T-helper 1 cell treated with Interleukin-12 subunit alpha and Interleukin-12 subunit beta and Interleukin-4 antibody, amounts not matched to agents 30 μg/mL and 1 μg/mL, for 36 hours (primary cell): ENCODE measurements around the gene RC3H1.
"Not testable (repeated sequence)": the region's sequence is repeated elsewhere in the genome, so short reads cannot be mapped to it uniquely, and the experiment has no call there.

ENCODE experiments used
- H3K27ac Mint-ChIP-seq: one replicate; pipeline ENCODE4 v1.8.0; 2021; ENCODE audit warnings: mild to moderate bottlenecking, mixed read lengths
- H3K27me3 Mint-ChIP-seq: one replicate; pipeline ENCODE4 v1.8.0; 2021; ENCODE audit warnings: low read depth, mixed read lengths
- H3K36me3 Mint-ChIP-seq: one replicate; pipeline ENCODE4 v1.8.0; 2021; ENCODE audit warnings: low read depth, mixed read lengths
- H3K4me1 Mint-ChIP-seq: one replicate; pipeline ENCODE4 v1.8.0; 2021; ENCODE audit warnings: low read depth, mixed read lengths
- H3K4me3 Mint-ChIP-seq: one replicate; pipeline ENCODE4 v1.8.0; 2021; ENCODE audit warnings: mild to moderate bottlenecking, moderate library complexity, mixed read lengths
- H3K9me3 Mint-ChIP-seq: one replicate; pipeline ENCODE4 v1.8.0; 2021; ENCODE audit warnings: mixed read lengths

The RC3H1 gene

DNA sequence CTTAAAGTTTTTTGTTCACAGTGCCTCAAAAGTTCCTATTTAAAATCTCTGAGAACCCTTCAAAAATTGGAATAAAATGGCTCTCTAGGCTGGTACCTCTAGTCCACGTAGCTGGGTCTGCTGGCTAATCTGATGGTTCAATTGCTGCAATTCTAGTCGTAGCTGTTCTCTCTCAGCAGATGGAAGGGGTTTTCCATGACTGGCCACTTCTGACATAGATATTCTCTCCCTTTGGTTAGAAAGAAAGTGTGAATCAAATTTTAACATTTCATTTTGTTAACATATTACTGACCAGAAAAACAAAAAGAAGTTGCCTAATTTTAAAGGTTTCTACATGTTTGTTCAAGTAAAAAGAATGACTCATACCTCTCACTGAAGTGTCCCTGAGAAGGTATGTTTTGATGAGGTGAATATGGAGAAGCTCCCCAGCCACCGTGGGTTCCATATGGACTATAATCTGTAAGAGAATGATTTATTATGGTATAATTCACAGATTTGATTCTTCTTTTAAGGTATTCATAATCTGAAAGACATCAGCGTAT lies 75.7 kb downstream of the RC3H1 start:
- Mint-ChIP-seq H3K27me3 (no peaks in the 10 kb centered on the region), H3K36me3 (peaks cover 31% of the 10 kb centered on the region), H3K4me3 (no peak overlapping the region), H3K27ac (no peak overlapping the region), H3K4me1 (no peaks in the 10 kb centered on the region), H3K9me3 (no peaks in the 10 kb centered on the region)

GRCh38 chr1:173937062-173937461 lies 85.1 kb downstream of the RC3H1 start:
- Mint-ChIP-seq H3K9me3 (no peaks in the 10 kb centered on the region), H3K4me3 (no peak overlapping the region), H3K36me3 (peaks cover 29% of the 10 kb centered on the region), H3K27ac (no peak overlapping the region), H3K4me1 (no peaks in the 10 kb centered on the region), H3K27me3 (no peaks in the 10 kb centered on the region)

DNA sequence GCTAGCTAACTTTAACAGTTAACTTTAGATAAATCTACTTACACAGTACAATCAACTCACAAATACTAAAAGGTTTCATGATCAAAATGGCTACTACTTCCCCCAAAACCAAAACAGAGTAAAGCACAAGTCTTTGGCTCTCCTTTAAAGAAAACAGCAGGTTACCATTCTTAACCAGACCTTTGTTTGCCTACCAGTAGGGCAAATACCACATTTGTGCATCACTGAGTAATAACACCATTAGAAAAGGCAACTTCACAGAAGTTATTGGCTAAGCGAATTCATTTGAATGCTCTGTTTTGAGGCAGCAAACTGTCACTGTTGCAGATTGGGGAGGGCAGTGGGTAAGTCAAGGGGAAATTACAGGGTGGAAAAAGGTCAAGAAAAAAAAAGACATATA lies 87.7 kb downstream of the RC3H1 start:
- Mint-ChIP-seq H3K4me1 (no peaks in the 10 kb centered on the region), H3K4me3 (no peak overlapping the region), H3K27ac (no peak overlapping the region), H3K27me3 (no peaks in the 10 kb centered on the region), H3K36me3 (peaks cover 30% of the 10 kb centered on the region), H3K9me3 (no peaks in the 10 kb centered on the region)

DNA sequence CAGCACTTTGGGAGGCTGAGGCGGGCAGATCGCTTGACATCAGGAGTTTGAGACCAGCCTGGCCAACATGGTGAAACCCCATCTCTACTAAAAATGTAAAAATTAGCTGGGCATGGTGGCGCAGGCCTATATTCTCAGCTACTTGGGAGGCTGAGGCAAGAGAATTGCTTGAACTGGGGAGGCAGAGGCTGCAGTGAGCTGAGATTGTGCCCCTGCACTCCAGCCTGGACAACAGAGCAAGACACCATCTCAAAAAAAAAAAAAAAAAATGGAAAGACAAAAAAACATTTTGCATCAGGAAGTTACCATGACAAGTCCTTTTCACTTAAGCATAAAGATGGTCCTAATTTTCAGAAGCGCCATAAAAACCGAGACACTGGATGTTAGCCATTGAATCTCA lies 91.6 kb downstream of the RC3H1 start:
- H3K36me3 Mint-ChIP-seq: peaks cover 17% of the 10 kb centered on the region
- H3K27ac Mint-ChIP-seq: not testable (repeated sequence)

DNA sequence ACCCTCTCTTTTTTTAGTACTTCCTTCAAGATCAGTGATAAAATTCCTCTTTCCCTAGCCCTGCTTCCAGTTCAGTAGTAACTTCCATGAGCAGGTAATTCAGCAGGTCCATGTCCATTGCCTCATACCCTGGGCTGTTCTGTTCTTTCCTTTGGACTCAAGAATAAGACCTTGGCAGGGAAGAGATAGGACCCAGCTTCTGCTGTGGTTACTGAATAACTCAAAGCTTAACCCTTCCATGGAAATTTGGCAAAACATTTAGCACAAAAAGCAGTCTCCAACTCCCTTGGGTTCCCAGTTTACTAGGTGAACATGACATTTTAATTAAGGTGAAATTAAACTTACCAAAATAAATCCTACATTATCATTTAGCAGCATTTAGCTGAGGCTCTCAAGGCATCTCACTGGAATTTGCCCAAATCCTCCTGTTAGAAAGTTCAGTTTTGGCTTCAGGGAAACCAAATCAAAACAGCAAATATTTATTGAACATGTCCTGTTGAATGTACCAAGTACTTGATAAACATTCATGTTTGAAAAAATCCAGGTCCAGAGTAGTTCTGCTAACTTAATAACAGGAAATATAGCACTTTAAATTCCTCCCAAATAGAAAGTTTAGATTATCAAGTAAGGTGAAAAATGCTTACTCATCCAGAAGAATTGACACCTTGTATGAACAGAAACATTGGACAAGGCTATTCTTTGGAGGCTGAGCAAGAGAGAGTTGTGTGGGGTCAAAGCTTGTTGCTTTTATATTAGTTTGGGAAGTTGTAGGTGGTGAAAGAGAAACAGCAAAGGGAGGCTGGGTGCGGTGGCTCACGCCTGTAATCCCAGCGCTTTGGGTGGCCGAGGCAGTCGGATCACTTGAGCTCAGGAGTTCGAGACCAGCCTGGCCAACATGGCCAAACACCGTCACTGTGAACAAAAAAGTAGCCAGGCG lies 96.6 kb downstream of the RC3H1 start:
- no peaks in the 10 kb centered on the region for H3K4me1 Mint-ChIP-seq
- H3K9me3 Mint-ChIP-seq: no peaks in the 10 kb centered on the region
- H3K4me3 Mint-ChIP-seq: no peak overlapping the region
- no peaks in the 10 kb centered on the region for H3K27me3 Mint-ChIP-seq
- no peak overlapping the region for H3K27ac Mint-ChIP-seq
- peaks cover 4% of the 10 kb centered on the region for H3K36me3 Mint-ChIP-seq

More for the DNA sequence above, 91.6 kb downstream of the RC3H1 start:
- not testable (repeated sequence) for H3K4me1 Mint-ChIP-seq, H3K9me3 Mint-ChIP-seq, H3K27me3 Mint-ChIP-seq, H3K4me3 Mint-ChIP-seq

DNA sequence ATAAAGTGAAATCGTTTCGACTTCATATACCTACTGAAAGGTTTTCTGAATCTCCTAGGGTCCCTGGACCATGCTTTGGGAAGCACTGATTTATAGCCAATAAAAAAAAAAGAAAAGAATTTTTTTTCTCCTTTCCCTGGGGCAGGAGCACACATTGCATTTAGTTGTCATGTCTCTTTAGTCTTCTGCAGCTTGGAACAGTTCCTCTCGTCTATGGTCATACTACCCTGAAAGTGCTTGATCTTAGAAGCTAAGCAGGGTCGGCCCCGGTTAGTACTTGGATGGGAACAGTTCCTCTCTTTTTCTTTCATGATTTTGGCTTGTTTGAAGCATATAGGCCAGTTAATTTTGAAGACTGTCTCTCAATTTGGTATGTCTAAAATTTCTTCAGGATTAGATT lies 101.3 kb downstream of the RC3H1 start:
- no peaks in the 10 kb centered on the region for H3K27me3 Mint-ChIP-seq
- H3K36me3 Mint-ChIP-seq: no peaks in the 10 kb centered on the region
- no peaks in the 10 kb centered on the region for H3K9me3 Mint-ChIP-seq
- H3K4me1 Mint-ChIP-seq: no peaks in the 10 kb centered on the region
- no peak overlapping the region for H3K27ac Mint-ChIP-seq
- no peak overlapping the region for H3K4me3 Mint-ChIP-seq

GRCh38 chr1:173917635-173918493 lies 104.3 kb downstream of the RC3H1 start:
- Mint-ChIP-seq H3K4me1 (no peaks in the 10 kb centered on the region), H3K27me3 (no peaks in the 10 kb centered on the region), H3K9me3 (no peaks in the 10 kb centered on the region), H3K4me3 (no peak overlapping the region), H3K27ac (no peak overlapping the region), H3K36me3 (no peaks in the 10 kb centered on the region)

- no peaks in the 10 kb centered on the region for H3K9me3 Mint-ChIP-seq
- no peak within 1 kb of the TSS for H3K4me3 Mint-ChIP-seq
- H3K36me3 Mint-ChIP-seq: no peaks in the 10 kb centered on the region
- no peak within 1 kb of the TSS for H3K27ac Mint-ChIP-seq
- H3K4me1 Mint-ChIP-seq: no peaks in the 10 kb centered on the region
- no peaks in the 10 kb centered on the region for H3K27me3 Mint-ChIP-seq
Observed at GRCh38 chr1:173917149-173917548, 105.0 kb downstream of the RC3H1 start, which contains the start of gene SERPINC1. TSS of gene SERPINC1 (minus strand) at chr1:173917327. CDS start at chr1:173917259, 68 bp downstream.

DNA sequence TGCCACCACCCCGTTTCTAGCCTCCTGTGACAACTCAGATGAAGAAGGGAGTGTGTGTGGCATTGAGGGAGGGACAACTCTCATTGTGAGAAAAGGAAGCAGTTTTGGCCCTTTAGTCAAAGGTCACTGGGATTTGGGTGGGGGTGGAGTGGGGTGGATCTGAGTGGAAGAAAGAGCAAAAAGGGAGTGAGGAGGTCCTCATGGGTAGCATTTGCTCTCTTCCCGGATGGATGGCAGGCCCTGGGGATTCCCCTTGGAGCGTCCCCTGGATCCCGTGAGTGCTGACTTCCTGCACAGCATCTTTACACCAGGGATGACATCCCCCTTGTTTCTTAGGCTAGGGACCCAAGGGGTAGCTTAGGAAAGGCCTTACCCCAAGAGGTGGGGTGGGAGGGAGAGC lies 105.5 kb downstream of the RC3H1 start:
- Mint-ChIP-seq H3K4me3 (no peak overlapping the region), H3K36me3 (no peaks in the 10 kb centered on the region), H3K4me1 (no peaks in the 10 kb centered on the region), H3K27me3 (no peaks in the 10 kb centered on the region), H3K27ac (no peak overlapping the region), H3K9me3 (no peaks in the 10 kb centered on the region)

DNA sequence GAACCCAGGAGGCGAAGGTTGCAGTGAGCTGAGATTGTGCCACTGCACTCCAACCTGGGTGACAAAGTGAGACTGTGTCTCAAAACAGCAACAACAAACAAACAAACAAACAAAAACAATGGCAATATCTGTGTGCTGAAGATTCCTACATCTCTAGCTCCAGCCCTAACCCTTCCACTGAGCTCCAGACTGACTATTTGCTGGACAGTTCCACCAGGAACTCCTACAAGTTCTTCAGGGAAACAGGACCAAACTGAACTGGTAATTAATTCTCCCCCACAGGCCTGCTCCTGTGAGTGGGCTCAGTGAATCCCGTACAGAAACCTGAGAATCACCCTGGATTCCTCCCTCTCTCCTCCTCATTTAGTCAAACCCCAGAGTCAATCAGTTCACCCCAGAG lies 106.6 kb downstream of the RC3H1 start:
- Mint-ChIP-seq H3K4me1 (no peaks in the 10 kb centered on the region), H3K36me3 (no peaks in the 10 kb centered on the region), H3K4me3 (no peak overlapping the region), H3K9me3 (no peaks in the 10 kb centered on the region), H3K27ac (no peak overlapping the region), H3K27me3 (no peaks in the 10 kb centered on the region)

DNA sequence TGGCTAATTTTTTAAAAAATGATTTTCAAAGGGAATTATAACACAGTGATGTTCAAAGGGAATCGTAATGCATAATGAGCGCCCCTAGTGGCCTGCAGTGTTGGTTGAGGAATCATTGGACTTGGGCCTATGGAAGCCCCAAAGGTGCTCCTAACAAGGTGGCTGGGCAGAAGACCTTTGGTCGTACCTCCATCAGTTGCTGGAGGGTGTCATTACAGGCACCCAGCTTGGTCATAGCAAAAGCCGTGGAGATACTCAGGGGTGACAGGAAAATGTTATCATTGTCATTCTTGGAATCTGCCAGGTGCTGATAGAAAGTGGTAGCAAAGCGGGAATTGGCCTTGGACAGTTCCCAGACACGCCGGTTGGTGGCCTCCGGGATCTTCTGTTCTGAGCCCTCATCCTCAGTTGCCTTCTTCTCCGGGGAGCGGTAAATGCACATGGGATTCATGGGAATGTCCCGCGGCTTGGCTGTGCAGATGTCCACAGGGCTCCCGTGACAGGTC lies 107.7 kb downstream of the RC3H1 start:
- Mint-ChIP-seq H3K36me3 (no peaks in the 10 kb centered on the region), H3K4me3 (no peak overlapping the region), H3K4me1 (no peaks in the 10 kb centered on the region), H3K27me3 (no peaks in the 10 kb centered on the region), H3K9me3 (no peaks in the 10 kb centered on the region), H3K27ac (no peak overlapping the region)

DNA sequence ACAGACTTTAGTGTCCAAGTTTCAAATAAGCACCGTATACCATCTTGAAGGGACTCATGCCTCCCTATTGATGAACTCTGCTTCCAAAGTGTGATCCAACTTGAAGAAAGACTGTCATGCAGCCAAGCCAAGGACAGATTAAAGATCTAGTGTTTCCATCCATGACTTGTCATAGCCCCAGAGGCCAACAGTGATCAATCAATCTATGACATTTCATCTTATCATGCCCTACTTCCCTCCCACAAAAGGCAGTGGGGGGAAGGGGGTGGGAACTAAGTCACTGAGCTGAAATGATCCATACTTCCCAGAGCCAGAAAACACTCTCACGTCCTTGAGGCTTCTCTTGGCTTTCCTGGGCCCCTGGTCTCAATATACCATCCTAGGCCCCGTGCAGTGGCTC lies 109.0 kb downstream of the RC3H1 start:
- H3K36me3 Mint-ChIP-seq: no peaks in the 10 kb centered on the region
- no peak overlapping the region for H3K27ac Mint-ChIP-seq
- H3K4me1 Mint-ChIP-seq: no peaks in the 10 kb centered on the region
- no peaks in the 10 kb centered on the region for H3K9me3 Mint-ChIP-seq
- no peak overlapping the region for H3K4me3 Mint-ChIP-seq
- H3K27me3 Mint-ChIP-seq: no peaks in the 10 kb centered on the region

DNA sequence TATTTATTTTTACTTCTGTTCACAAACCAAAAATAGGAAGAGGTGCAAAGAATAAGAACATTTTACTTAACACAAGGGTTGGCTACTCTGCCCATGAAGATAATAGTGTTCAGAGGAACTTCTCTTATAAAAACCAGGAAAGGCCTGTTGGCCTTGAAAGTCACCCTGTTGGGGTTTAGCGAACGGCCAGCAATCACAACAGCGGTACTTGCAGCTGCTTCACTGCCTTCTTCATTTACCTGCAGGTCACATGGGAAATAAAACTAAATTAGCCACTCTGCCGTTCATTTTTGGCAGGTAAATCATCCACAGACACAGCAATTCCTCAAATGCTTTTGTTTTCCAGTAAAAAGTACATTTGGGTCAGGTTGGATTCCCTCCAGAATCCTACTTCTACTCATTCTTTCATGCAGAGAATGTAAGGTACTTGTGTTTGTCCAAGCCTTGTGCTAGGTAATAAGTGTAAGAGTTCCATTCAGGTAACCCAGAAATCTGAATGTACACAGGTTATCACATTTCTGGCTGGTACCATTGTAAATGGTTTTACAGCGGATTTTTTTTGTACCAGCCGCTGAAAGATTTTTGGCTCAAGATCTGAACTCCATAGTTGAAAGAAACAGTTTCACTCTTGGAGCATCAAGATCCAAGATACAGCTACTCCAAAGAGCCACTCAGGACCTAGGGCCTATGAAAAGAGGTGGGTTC lies 118.2 kb downstream of the RC3H1 start:
- Mint-ChIP-seq H3K4me3 (no peak overlapping the region), H3K27ac (no peak overlapping the region), H3K27me3 (no peaks in the 10 kb centered on the region), H3K36me3 (no peaks in the 10 kb centered on the region), H3K4me1 (peaks cover 4% of the 10 kb centered on the region), H3K9me3 (no peaks in the 10 kb centered on the region)

DNA sequence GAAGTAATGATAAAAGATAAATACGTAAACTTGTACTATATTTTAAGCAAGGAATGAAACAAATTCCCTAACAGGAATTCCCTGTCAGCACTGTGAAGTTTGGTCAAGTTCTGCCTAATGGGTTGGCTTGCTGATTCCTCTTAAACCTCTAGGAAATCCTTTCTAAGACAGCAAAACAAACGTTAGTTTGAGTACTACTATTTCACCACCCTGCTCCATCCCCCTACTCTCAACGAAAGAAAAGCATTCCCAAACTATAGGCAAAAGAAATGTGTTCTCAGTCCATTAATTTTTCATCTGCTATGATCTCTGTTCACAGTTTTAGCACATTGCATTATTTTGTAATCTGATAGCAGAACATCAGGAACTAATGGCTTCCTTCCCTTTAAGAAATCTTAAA lies 121.2 kb downstream of the RC3H1 start:
- no peak overlapping the region for H3K27ac Mint-ChIP-seq
- no peak overlapping the region for H3K4me3 Mint-ChIP-seq
- H3K27me3 Mint-ChIP-seq: no peaks in the 10 kb centered on the region
- H3K36me3 Mint-ChIP-seq: no peaks in the 10 kb centered on the region
- peaks cover 4% of the 10 kb centered on the region for H3K4me1 Mint-ChIP-seq
- no peaks in the 10 kb centered on the region for H3K9me3 Mint-ChIP-seq
